LNCaP clone FGC (cell line): ENCODE measurements around the gene MKLN1.

Experiments
- DNase-seq: peaks from one replicate; pipeline ENCODE4 v3.0.0-alpha.2; 2011; ENCODE audit warnings: low read depth
- H3K4me3 ChIP-seq: 2 replicates; pipeline ENCODE4 v1.5.1; 2011; ENCODE audit warnings: mild to moderate bottlenecking, low read depth, low read length, control low read depth
- CTCF ChIP-seq: IDR thresholded peaks from 2 replicates; pipeline ENCODE4 v1.5.1; 2012; ENCODE audit warnings: mild to moderate bottlenecking; ENCODE audit not compliant: control insufficient read depth, insufficient read depth; ENCODE audit errors: extremely low read depth

MKLN1 gene

DNA sequence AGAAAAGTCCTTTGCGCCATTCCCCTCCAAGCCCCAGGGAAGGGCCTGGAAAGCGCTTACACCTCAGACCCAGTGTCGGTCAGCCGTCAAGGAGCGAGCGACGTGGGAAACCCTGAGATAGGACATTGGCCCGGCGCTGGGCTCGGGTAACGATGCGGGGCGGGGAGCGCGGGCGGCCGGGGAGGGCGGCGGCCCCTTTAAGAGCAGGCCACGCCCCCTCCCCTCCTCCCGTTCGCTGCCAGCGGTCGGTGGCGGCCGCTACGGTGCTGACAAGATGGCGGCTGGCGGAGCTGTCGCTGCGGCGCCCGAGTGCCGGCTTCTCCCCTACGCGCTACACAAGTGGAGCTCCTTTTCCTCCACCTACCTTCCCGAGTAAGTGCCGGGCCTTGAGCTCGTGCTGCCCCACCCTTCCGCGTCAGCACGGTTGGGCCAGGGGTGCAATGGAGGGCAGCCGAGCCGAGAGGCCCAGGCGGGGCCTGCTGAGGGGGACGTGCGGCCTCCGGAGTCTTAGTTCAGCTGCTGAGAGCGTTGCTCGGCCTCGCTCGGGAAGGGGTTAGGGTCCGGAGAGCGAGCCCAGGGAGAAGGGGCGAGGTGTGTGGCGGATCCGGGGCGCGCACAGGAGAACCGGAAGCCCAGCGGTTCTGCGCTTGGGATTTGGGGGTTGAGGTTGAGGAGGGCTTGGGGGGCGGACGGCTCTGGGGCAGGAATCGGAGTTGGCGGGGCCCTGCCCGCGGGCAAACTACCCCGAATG is at the start of gene MKLN1:
Gene MKLN1, plus strand, starts transcription at position 251 of the 751 bp plus-strand sequence. Its CDS starts 24 bp downstream, at position 275.
- no peak for TF ChIP-seq CTCF
- peak within 1 kb of the TSS; percentile 96 for H3K4me3 ChIP-seq
- DNase-seq, result peak; percentile 65

- TF ChIP-seq CTCF, result no peak
- H3K4me3 ChIP-seq, result no peak overlapping the region
- no peak for DNase-seq
Measured at GRCh38 chr7:131279044-131279443, 48.6 kb upstream of the MKLN1 start.

- TF ChIP-seq CTCF, result no peak
- DNase-seq, result no peak
- H3K4me3 ChIP-seq, result no peak overlapping the region
Measured at GRCh38 chr7:131281266-131282048, 46.2 kb upstream of the MKLN1 start.

GRCh38 chr7:131284702-131285419 is 42.8 kb upstream of the MKLN1 start:
- H3K4me3 ChIP-seq, result no peak overlapping the region
- peak; percentile 12; the same call in 1 of the 2 replicates for TF ChIP-seq CTCF
- DNase-seq, result peak; percentile 95

DNA sequence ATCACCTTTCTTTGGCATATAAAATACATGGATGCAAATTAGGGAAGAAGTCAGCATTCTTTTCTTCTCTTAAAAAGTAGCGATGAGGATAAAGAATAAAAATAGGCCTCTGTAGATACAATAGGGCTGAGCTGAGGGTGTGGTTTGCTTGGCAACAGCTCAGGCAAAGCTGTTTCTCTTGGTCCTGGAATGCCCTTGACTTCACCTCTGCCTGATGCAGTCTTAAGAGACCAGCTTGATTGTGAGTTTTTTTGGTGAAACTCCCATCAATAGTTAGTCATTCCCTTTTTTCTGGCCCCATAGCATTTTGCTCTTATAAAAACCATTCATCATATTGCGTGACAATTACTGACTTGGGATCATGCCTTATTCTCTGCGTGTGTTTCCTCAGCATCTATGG is 42.1 kb upstream of the MKLN1 start:
- DNase-seq, result no peak
- no peak for TF ChIP-seq CTCF
- no peak overlapping the region for H3K4me3 ChIP-seq

DNA sequence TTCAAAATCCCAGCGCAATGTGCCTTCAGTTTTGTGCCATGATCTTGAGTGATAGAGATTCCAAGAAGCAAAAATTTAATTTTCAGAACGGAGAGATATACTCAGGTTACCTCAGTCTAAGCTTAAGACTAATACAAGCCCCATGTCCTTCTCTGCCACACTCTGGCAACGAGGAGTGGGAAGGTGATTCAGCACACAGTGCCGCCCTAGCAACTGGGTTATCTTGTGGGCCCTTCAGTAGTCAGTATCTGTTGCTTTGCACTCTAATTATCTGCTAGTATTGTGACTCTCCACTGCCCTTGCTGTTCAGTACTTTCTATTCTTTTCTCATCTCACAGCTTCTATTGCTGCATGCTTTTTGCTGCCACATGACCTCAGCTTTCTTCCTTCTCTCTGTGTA is 39.2 kb upstream of the MKLN1 start:
- no peak for DNase-seq
- TF ChIP-seq CTCF, result no peak
- no peak overlapping the region for H3K4me3 ChIP-seq
